ENCODE data around the gene TRIM10.

- TF ChIP-seq CTCF (conservative IDR thresholded peaks at IDR 0.05 in 1 of 2, IDR thresholded peaks at IDR 0.05 in 1 of 2; ENCODE audit: low read depth in 1 of 2, low read length in 2 of 2) (no peak), EZH2 (IDR thresholded peaks at IDR 0.05; ENCODE audit: low read length, missing control alignments) (no peak)
Observed at GRCh38 chr6:30122515-30122914, 38.5 kb downstream of the TRIM10 start.
